OCI-LY7 (cell line): ENCODE data around the gene PIMREG. TPM values are rescaled to one million over a fixed set of nuclear protein-coding genes. Genes with fewer than 3 reads are reported as not detected.

Experiments
- BruUV-seq: library from RNA; stranded (reverse); fragments of 400-500 nt; replicated peaks from 2 replicates; lab custom pipeline; 2021; lab: Mats Ljungman, UMichigan
- CTCF ChIA-PET: fragments of 300-600 bp; sonication (Branson Sonifier 250); formaldehyde crosslinking; loops from one replicate; lab custom pipeline; 2022; ENCODE audit warnings: antibody characterized with exemption; ENCODE audit not compliant: unreplicated experiment; lab: Charles Lee
- POLR2A ChIA-PET: fragments of 300-600 bp; sonication (Branson Sonifier 250); formaldehyde crosslinking; loops from one replicate; lab custom pipeline; 2022; ENCODE audit warnings: antibody characterized with exemption; lab: Charles Lee
- DNase-seq: peaks from one replicate; pipeline ENCODE4 v3.0.0-alpha.2; 2015; ENCODE audit warnings: low spot score
- H2AFZ ChIP-seq: fragments of 200-600 bp; sonication (generic), shearing (Covaris generic); 2 replicates; pipeline ENCODE4 v1.6.1; 2014; ENCODE audit warnings: mild to moderate bottlenecking, antibody characterized with exemption, low read length, moderate library complexity
- H3K27ac ChIP-seq: fragments of 200-600 bp; sonication (generic); 2 replicates; pipeline ENCODE4 v1.5.1; 2014; ENCODE audit warnings: mixed run types, low read depth, mild to moderate bottlenecking, moderate library complexity, low read length, inconsistent platforms; ENCODE audit not compliant: poor library complexity, severe bottlenecking
- H3K36me3 ChIP-seq: fragments of 200-600 bp; sonication (generic); 2 replicates; pipeline ENCODE4 v1.6.1; 2014; ENCODE audit warnings: mild to moderate bottlenecking, antibody characterized with exemption, low read length, moderate library complexity, mixed read lengths; ENCODE audit not compliant: insufficient read depth
- H3K4me1 ChIP-seq: fragments of 200-600 bp; sonication (generic); 2 replicates; pipeline ENCODE4 v1.5.1; 2014; ENCODE audit warnings: mild to moderate bottlenecking, low read length; ENCODE audit not compliant: insufficient read depth, poor library complexity, severe bottlenecking
- H3K4me2 ChIP-seq: fragments of 200-600 bp; sonication (generic); 2 replicates; pipeline ENCODE4 v1.6.1; 2014; ENCODE audit warnings: mild to moderate bottlenecking, low read length
- H3K4me3 ChIP-seq: fragments of 200-600 bp; sonication (generic); 2 replicates; pipeline ENCODE4 v1.5.1; 2014; ENCODE audit warnings: mild to moderate bottlenecking, low read depth, low read length; ENCODE audit not compliant: poor library complexity, severe bottlenecking
- H3K79me2 ChIP-seq: fragments of 200-600 bp; sonication (generic); 2 replicates; pipeline ENCODE4 v1.6.1; 2016; ENCODE audit warnings: low read depth, mild to moderate bottlenecking, low read length, moderate library complexity, mixed read lengths; ENCODE audit not compliant: insufficient read depth
- H3K9me2 ChIP-seq: fragments of 200-600 bp; sonication (generic); 2 replicates; pipeline ENCODE4 v1.6.1; 2016; ENCODE audit warnings: mild to moderate bottlenecking, low read length, mixed read lengths; ENCODE audit not compliant: insufficient read depth
- H3K9me3 ChIP-seq: fragments of 200-600 bp; sonication (generic); 2 replicates; pipeline ENCODE4 v1.6.1; 2014; ENCODE audit warnings: mild to moderate bottlenecking, mixed run types, low read length, mixed read lengths
- H4K20me1 ChIP-seq: fragments of 200-600 bp; sonication (generic); 2 replicates; pipeline ENCODE4 v1.6.1; 2014; ENCODE audit warnings: mild to moderate bottlenecking, antibody characterized with exemption, low read length, moderate library complexity, mixed read lengths; ENCODE audit not compliant: insufficient read depth
- EZH2phosphoT487 ChIP-seq: fragments of 200-600 bp; sonication (generic); IDR thresholded peaks from 2 replicates; pipeline ENCODE4 v1.6.1; 2018; ENCODE audit warnings: low read depth, borderline replicate concordance, mild to moderate bottlenecking, mixed run types, antibody characterized with exemption, low read length, moderate library complexity, mixed read lengths
- intact Hi-C: fragments of 100-400 bp; cut with micrococcal nuclease; formaldehyde crosslinking; loops from one replicate; pipeline ENCODE4 v1.10.0; 2022; ENCODE audit not compliant: unreplicated experiment
- total RNA-seq, 2 experiments: library from RNA; depleted of rRNA in 1 of 2; stranded (reverse); fragments of >200 nt in 1 of 2; shearing (Covaris generic) in 1 of 2; gene quantifications; 2 replicates each; pipeline ENCODE4 v1.2.3, GENCODE V29; 2014 to 2022
- TF ChIP-seq, protein P1 (sequence below): fragments of 200-600 bp; sonication (generic); conservative IDR thresholded peaks from 2 replicates; pipeline ENCODE4 v1.5.1; 2014; ENCODE audit warnings: mild to moderate bottlenecking, antibody characterized with exemption, low read length, moderate library complexity, mixed read lengths

Gene PIMREG
- total RNA-seq, 2 experiments from 2014 or later = 22.7 to 39.4 TPM

DNA sequence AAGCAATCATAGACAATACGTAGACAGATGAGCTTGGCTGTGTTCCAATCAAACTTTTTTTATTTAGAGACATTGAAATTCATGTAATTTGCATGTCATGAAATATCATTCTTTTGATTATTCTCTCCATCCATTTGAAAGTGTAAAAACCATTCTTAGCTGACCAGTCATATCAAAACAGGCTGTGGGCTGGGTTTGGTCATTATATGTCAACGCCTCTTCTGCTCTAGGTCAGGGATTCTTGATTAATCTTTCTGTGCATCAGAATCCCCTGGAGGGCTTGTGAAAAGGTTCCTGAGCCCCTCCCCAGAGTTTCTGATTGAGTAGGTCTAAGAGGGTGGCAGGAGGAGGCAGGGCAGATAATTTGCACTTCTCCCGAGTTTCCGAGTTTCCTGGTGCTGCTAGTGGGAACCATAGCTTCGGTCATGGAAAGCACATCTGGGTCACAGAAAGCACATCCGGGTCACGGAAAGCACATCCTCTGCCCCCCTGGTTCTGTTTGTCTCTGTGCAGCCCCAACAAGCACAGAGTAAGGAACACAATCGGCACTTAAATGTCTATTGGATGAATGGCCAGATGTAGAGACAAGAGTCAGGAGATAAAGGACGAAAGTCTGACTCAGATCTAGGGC is 16.4 kb downstream of the PIMREG start:
- H3K9me3 ChIP-seq = no peaks in the 10 kb centered on the region
- POLR2A ChIA-PET = no interaction called here
- H3K9me2 ChIP-seq = no peaks in the 10 kb centered on the region
- DNase-seq = no peak
- no peaks in the 10 kb centered on the region for H3K79me2 ChIP-seq
- no peak overlapping the region for H3K4me3 ChIP-seq
- H3K27ac ChIP-seq = no peak overlapping the region
- no TSS peak for BruUV-seq
- CTCF ChIA-PET = no interaction called here
- H3K4me1 ChIP-seq = peaks cover 9% of the 10 kb centered on the region
- TF ChIP-seq EZH2phosphoT487 = no peak
- TF ChIP-seq, protein P1, sequence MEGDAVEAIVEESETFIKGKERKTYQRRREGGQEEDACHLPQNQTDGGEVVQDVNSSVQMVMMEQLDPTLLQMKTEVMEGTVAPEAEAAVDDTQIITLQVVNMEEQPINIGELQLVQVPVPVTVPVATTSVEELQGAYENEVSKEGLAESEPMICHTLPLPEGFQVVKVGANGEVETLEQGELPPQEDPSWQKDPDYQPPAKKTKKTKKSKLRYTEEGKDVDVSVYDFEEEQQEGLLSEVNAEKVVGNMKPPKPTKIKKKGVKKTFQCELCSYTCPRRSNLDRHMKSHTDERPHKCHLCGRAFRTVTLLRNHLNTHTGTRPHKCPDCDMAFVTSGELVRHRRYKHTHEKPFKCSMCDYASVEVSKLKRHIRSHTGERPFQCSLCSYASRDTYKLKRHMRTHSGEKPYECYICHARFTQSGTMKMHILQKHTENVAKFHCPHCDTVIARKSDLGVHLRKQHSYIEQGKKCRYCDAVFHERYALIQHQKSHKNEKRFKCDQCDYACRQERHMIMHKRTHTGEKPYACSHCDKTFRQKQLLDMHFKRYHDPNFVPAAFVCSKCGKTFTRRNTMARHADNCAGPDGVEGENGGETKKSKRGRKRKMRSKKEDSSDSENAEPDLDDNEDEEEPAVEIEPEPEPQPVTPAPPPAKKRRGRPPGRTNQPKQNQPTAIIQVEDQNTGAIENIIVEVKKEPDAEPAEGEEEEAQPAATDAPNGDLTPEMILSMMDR = no peak
- H3K4me2 ChIP-seq = no peak overlapping the region
- no peaks in the 10 kb centered on the region for H3K36me3 ChIP-seq
- intact Hi-C loops = no loop called here
- H4K20me1 ChIP-seq = no peaks in the 10 kb centered on the region
- H2AFZ ChIP-seq = no peak overlapping the region

DNA sequence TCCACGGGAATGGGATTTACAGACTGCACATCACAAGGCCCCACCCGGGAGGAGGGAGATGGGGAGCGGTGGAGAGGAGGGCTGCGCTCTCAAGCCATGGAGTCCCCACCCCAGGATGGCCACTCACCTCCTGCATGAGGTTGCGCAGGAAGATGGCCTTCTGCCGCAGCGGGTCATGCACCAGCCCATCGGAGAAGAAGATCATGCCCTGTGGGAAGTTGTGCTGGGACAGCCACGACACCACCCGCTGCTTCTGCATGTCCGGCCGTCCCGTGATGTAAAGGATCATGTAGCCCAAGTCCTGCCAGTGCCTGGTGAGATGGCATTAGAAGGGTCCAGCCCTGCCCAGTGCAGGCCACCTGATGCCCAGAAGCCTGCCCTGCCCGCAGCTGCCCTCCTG is 17.0 kb downstream of the PIMREG start:
- CTCF ChIA-PET = no interaction called here
- POLR2A ChIA-PET = no interaction called here

More for the DNA sequence above, 17.0 kb downstream of the PIMREG start:
- H3K4me1 ChIP-seq = peaks cover 7% of the 10 kb centered on the region
- no peak for TF ChIP-seq EZH2phosphoT487
- TF ChIP-seq, protein P1 = no peak
- H3K4me3 ChIP-seq = no peak overlapping the region
- no peaks in the 10 kb centered on the region for H3K9me3 ChIP-seq
- no peaks in the 10 kb centered on the region for H3K79me2 ChIP-seq
- intact Hi-C loops = no loop called here
- no TSS peak for BruUV-seq
- H4K20me1 ChIP-seq = no peaks in the 10 kb centered on the region
- DNase-seq = no peak
- no peak overlapping the region for H3K27ac ChIP-seq
- H3K9me2 ChIP-seq = no peaks in the 10 kb centered on the region
- H3K36me3 ChIP-seq = no peaks in the 10 kb centered on the region
- no peak overlapping the region for H2AFZ ChIP-seq
- H3K4me2 ChIP-seq = no peak overlapping the region
